WI38 (cell line): ENCODE data around the gene FKBP10.
"Not testable (repeated sequence)": the region's sequence is repeated elsewhere in the genome, so short reads cannot be mapped to it uniquely, and the experiment has no call there.

ENCODE experiments used
- H3K4me3 ChIP-seq: 2 replicates; pipeline ENCODE4 v1.5.1; 2011; ENCODE audit warnings: low read depth, mild to moderate bottlenecking, control low read depth, low read length
- CTCF ChIP-seq: IDR thresholded peaks from 2 replicates; pipeline ENCODE4 v1.5.1; 2012; ENCODE audit warnings: low read depth, mild to moderate bottlenecking, control low read depth, low read length

Gene FKBP10

GRCh38 chr17:41775394-41776226 lies 37.2 kb upstream of the FKBP10 start:
- no peak for TF ChIP-seq CTCF
- H3K4me3 ChIP-seq: no peak overlapping the region

- not testable (repeated sequence) for H3K4me3 ChIP-seq
Measured at GRCh38 chr17:41776262-41776900, 36.4 kb upstream of the FKBP10 start.

GRCh38 chr17:41777157-41777573 lies 35.6 kb upstream of the FKBP10 start:
- no peak overlapping the region for H3K4me3 ChIP-seq
- no peak for TF ChIP-seq CTCF

- TF ChIP-seq CTCF: no peak
- no peak overlapping the region for H3K4me3 ChIP-seq
Measured at GRCh38 chr17:41777574-41778188, 35.1 kb upstream of the FKBP10 start.

- H3K4me3 ChIP-seq: no peak overlapping the region
- no peak for TF ChIP-seq CTCF
Measured at GRCh38 chr17:41779954-41780353, 32.9 kb upstream of the FKBP10 start.

GRCh38 chr17:41781404-41782110 lies 31.2 kb upstream of the FKBP10 start:
- H3K4me3 ChIP-seq: no peak overlapping the region
- TF ChIP-seq CTCF: no peak

GRCh38 chr17:41782142-41782541 lies 30.7 kb upstream of the FKBP10 start:
- no peak overlapping the region for H3K4me3 ChIP-seq
- TF ChIP-seq CTCF: no peak
